Neural progenitor cell (in vitro differentiated cells): ENCODE results near the gene TCEANC.

Experiments
- CTCF ChIP-seq: fragments of 200-600 bp; sonication (generic); IDR thresholded peaks from 2 replicates; pipeline ENCODE4 v1.5.1; 2017; ENCODE audit warnings: antibody characterized with exemption, mild to moderate bottlenecking
- EZH2 ChIP-seq: fragments of 200-600 bp; sonication (generic); IDR thresholded peaks from 2 replicates; pipeline ENCODE4 v1.6.1; 2017; ENCODE audit warnings: antibody characterized with exemption, mild to moderate bottlenecking, moderate library complexity
- EZH2phosphoT487 ChIP-seq: fragments of 200-600 bp; sonication (generic); IDR thresholded peaks from 2 replicates; pipeline ENCODE4 v1.6.1; 2017; ENCODE audit warnings: antibody characterized with exemption

DNA sequence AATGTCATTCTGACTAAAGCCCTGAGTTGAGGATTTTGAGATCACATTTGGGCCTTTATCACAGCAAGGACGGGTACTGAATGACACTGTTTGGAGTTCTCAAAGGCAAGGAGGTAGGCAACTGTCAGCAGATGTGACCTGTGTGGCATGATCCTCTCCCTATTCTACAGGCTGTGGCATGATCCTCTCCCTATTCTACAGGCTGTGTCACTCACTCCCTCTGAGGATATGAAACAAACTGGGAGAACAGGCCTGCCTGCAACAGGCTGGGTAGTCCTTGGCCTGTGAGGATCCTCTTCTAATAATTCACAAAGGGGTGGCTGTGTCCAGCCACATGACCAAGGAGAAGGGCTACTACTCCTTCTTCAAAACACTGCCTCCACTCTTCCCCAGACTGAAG lies 14.9 kb upstream of the TCEANC start:
- TF ChIP-seq CTCF: no peak
- no peak for TF ChIP-seq EZH2
- TF ChIP-seq EZH2phosphoT487: no peak
